Neural cell (in vitro differentiated cells): ENCODE data around the gene SLC25A13.

ENCODE experiments used
- MXI1 ChIP-seq: fragments of 450-650 bp; conservative IDR thresholded peaks from 2 replicates; pipeline ENCODE4 v1.6.1; 2014; ENCODE audit warnings: antibody characterized with exemption, mild to moderate bottlenecking; ENCODE audit not compliant: poor library complexity, severe bottlenecking
- POLR2AphosphoS5 ChIP-seq: IDR thresholded peaks from 2 replicates; pipeline ENCODE4 v1.6.1; 2012
- SMC3 ChIP-seq: fragments of 450-650 bp; conservative IDR thresholded peaks from 2 replicates; pipeline ENCODE4 v1.6.1; 2014; ENCODE audit warnings: antibody characterized with exemption, mild to moderate bottlenecking, moderate library complexity; ENCODE audit not compliant: poor library complexity
- TAF1 ChIP-seq: IDR thresholded peaks from 2 replicates; pipeline ENCODE4 v1.6.1; 2012; ENCODE audit warnings: low read depth
- TF ChIP-seq, protein P1 (sequence below): fragments of 450-650 bp; IDR thresholded peaks from 2 replicates; pipeline ENCODE4 v1.5.1; 2014; ENCODE audit warnings: antibody characterized with exemption, mild to moderate bottlenecking, moderate library complexity; ENCODE audit not compliant: poor library complexity, severe bottlenecking

DNA sequence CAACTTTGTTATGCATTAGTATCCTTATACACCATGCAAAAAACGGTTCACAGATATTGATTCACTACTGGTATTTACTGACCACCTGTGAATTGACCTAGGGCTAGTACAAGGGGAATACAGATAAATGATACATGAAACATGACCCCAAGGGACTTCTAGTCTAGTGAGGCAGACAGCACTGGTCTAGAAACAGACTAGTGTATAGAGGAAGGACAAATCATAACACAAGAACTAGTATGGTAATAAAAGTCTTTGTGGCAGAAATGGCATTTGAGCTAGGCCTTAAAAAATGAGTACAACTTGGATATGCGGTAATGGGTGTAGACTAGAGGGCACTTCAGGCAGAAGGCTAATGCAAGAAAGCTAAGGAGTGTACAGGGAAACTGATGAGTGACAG, 86.6 kb downstream of the SLC25A13 start:
- TF ChIP-seq, protein P1, sequence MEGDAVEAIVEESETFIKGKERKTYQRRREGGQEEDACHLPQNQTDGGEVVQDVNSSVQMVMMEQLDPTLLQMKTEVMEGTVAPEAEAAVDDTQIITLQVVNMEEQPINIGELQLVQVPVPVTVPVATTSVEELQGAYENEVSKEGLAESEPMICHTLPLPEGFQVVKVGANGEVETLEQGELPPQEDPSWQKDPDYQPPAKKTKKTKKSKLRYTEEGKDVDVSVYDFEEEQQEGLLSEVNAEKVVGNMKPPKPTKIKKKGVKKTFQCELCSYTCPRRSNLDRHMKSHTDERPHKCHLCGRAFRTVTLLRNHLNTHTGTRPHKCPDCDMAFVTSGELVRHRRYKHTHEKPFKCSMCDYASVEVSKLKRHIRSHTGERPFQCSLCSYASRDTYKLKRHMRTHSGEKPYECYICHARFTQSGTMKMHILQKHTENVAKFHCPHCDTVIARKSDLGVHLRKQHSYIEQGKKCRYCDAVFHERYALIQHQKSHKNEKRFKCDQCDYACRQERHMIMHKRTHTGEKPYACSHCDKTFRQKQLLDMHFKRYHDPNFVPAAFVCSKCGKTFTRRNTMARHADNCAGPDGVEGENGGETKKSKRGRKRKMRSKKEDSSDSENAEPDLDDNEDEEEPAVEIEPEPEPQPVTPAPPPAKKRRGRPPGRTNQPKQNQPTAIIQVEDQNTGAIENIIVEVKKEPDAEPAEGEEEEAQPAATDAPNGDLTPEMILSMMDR = no peak
- TF ChIP-seq POLR2AphosphoS5 (no peak), TAF1 (no peak), MXI1 (no peak), SMC3 (no peak)
